Measurements from ENCODE around the gene COPZ1.

The COPZ1 gene

GRCh38 chr12:54337854-54338650 is 13.1 kb downstream of the COPZ1 start:
- no peak overlapping the region for H3K9ac ChIP-seq (ENCODE audit: low read length)
- no peaks in the 10 kb centered on the region for H3K9me3 ChIP-seq (ENCODE audit: control insufficient read depth, insufficient read depth, low read depth, low read length)
- no peaks in the 10 kb centered on the region for H3K27me3 ChIP-seq (ENCODE audit: control insufficient read depth, insufficient read depth, low read length)
- H3K4me1 ChIP-seq (ENCODE audit: control insufficient read depth, insufficient read depth, low read length): peaks cover 14% of the 10 kb centered on the region
- peaks cover 30% of the 10 kb centered on the region for H3K36me3 ChIP-seq (ENCODE audit: control insufficient read depth, insufficient read depth, low read length)
- H3K27ac ChIP-seq (ENCODE audit: low read depth, low read length): no peak overlapping the region
- H3K4me3 ChIP-seq (ENCODE audit: low read depth, low read length): no peak overlapping the region

- peaks cover 14% of the 10 kb centered on the region for H3K4me1 ChIP-seq (ENCODE audit: control insufficient read depth, insufficient read depth, low read length)
- H3K4me3 ChIP-seq (ENCODE audit: low read depth, low read length): no peak overlapping the region
- no peak overlapping the region for H3K9ac ChIP-seq (ENCODE audit: low read length)
- no peaks in the 10 kb centered on the region for H3K27me3 ChIP-seq (ENCODE audit: control insufficient read depth, insufficient read depth, low read length)
- H3K9me3 ChIP-seq (ENCODE audit: control insufficient read depth, insufficient read depth, low read depth, low read length): no peaks in the 10 kb centered on the region
- 0 out of 2 replicates have a peak overlapping the region, but pooled peaks have one; percentile 15 for H3K27ac ChIP-seq (ENCODE audit: low read depth, low read length)
- peaks cover 35% of the 10 kb centered on the region for H3K36me3 ChIP-seq (ENCODE audit: control insufficient read depth, insufficient read depth, low read length)
Measured at GRCh38 chr12:54338698-54339296, 13.9 kb downstream of the COPZ1 start.

- peaks cover 50% of the 10 kb centered on the region for H3K36me3 ChIP-seq (ENCODE audit: control insufficient read depth, insufficient read depth, low read length)
- no peaks in the 10 kb centered on the region for H3K27me3 ChIP-seq (ENCODE audit: control insufficient read depth, insufficient read depth, low read length)
- H3K9ac ChIP-seq (ENCODE audit: low read length): no peak overlapping the region
- no peak overlapping the region for H3K27ac ChIP-seq (ENCODE audit: low read depth, low read length)
- H3K9me3 ChIP-seq (ENCODE audit: control insufficient read depth, insufficient read depth, low read depth, low read length): no peaks in the 10 kb centered on the region
- H3K4me1 ChIP-seq (ENCODE audit: control insufficient read depth, insufficient read depth, low read length): peaks cover 14% of the 10 kb centered on the region
- H3K4me3 ChIP-seq (ENCODE audit: low read depth, low read length): no peak overlapping the region
Measured at GRCh38 chr12:54340846-54341245, 15.9 kb downstream of the COPZ1 start.

- Histone ChIP-seq H3K4me3 (ENCODE audit: low read depth, low read length) (no peak overlapping the region), H3K27me3 (ENCODE audit: control insufficient read depth, insufficient read depth, low read length) (no peaks in the 10 kb centered on the region), H3K27ac (ENCODE audit: low read depth, low read length) (no peak overlapping the region), H3K9me3 (ENCODE audit: control insufficient read depth, insufficient read depth, low read depth, low read length) (no peaks in the 10 kb centered on the region), H3K36me3 (ENCODE audit: control insufficient read depth, insufficient read depth, low read length) (peaks cover 52% of the 10 kb centered on the region), H3K4me1 (ENCODE audit: control insufficient read depth, insufficient read depth, low read length) (peaks cover 14% of the 10 kb centered on the region), H3K9ac (ENCODE audit: low read length) (no peak overlapping the region)
Measured at GRCh38 chr12:54341378-54342300, 16.7 kb downstream of the COPZ1 start.

- peaks cover 42% of the 10 kb centered on the region for H3K4me1 ChIP-seq (ENCODE audit: control insufficient read depth, insufficient read depth, low read length)
- H3K27me3 ChIP-seq (ENCODE audit: control insufficient read depth, insufficient read depth, low read length): no peaks in the 10 kb centered on the region
- H3K9me3 ChIP-seq (ENCODE audit: control insufficient read depth, insufficient read depth, low read depth, low read length): no peaks in the 10 kb centered on the region
- peaks cover 46% of the 10 kb centered on the region for H3K36me3 ChIP-seq (ENCODE audit: control insufficient read depth, insufficient read depth, low read length)
- no peak overlapping the region for H3K27ac ChIP-seq (ENCODE audit: low read depth, low read length)
- H3K4me3 ChIP-seq (ENCODE audit: low read depth, low read length): no peak overlapping the region
- H3K9ac ChIP-seq (ENCODE audit: low read length): no peak overlapping the region
Measured at GRCh38 chr12:54349036-54349435, 24.1 kb downstream of the COPZ1 start.

GRCh38 chr12:54349679-54350078 is 24.7 kb downstream of the COPZ1 start:
- H3K9me3 ChIP-seq (ENCODE audit: control insufficient read depth, insufficient read depth, low read depth, low read length): no peaks in the 10 kb centered on the region
- no peaks in the 10 kb centered on the region for H3K27me3 ChIP-seq (ENCODE audit: control insufficient read depth, insufficient read depth, low read length)
- peaks cover 44% of the 10 kb centered on the region for H3K36me3 ChIP-seq (ENCODE audit: control insufficient read depth, insufficient read depth, low read length)
- no peak overlapping the region for H3K9ac ChIP-seq (ENCODE audit: low read length)
- no peak overlapping the region for H3K4me3 ChIP-seq (ENCODE audit: low read depth, low read length)
- no peak overlapping the region for H3K27ac ChIP-seq (ENCODE audit: low read depth, low read length)
- peaks cover 43% of the 10 kb centered on the region for H3K4me1 ChIP-seq (ENCODE audit: control insufficient read depth, insufficient read depth, low read length)

GRCh38 chr12:54350743-54351142 is 25.8 kb downstream of the COPZ1 start:
- Histone ChIP-seq H3K36me3 (ENCODE audit: control insufficient read depth, insufficient read depth, low read length) (peaks cover 34% of the 10 kb centered on the region), H3K4me1 (ENCODE audit: control insufficient read depth, insufficient read depth, low read length) (peaks cover 54% of the 10 kb centered on the region), H3K9me3 (ENCODE audit: control insufficient read depth, insufficient read depth, low read depth, low read length) (no peaks in the 10 kb centered on the region), H3K27ac (ENCODE audit: low read depth, low read length) (no peak overlapping the region), H3K27me3 (ENCODE audit: control insufficient read depth, insufficient read depth, low read length) (no peaks in the 10 kb centered on the region), H3K9ac (ENCODE audit: low read length) (no peak overlapping the region), H3K4me3 (ENCODE audit: low read depth, low read length) (no peak overlapping the region)

GRCh38 chr12:54351341-54351740 is 26.4 kb downstream of the COPZ1 start:
- peaks cover 60% of the 10 kb centered on the region for H3K4me1 ChIP-seq (ENCODE audit: control insufficient read depth, insufficient read depth, low read length)
- H3K36me3 ChIP-seq (ENCODE audit: control insufficient read depth, insufficient read depth, low read length): peaks cover 31% of the 10 kb centered on the region
- H3K4me3 ChIP-seq (ENCODE audit: low read depth, low read length): peak overlapping the region; percentile 62; the same call in 1 of the 2 replicates
- no peaks in the 10 kb centered on the region for H3K9me3 ChIP-seq (ENCODE audit: control insufficient read depth, insufficient read depth, low read depth, low read length)
- H3K27ac ChIP-seq (ENCODE audit: low read depth, low read length): 0 out of 2 replicates have a peak overlapping the region, but pooled peaks have one; percentile 6
- H3K27me3 ChIP-seq (ENCODE audit: control insufficient read depth, insufficient read depth, low read length): no peaks in the 10 kb centered on the region
- H3K9ac ChIP-seq (ENCODE audit: low read length): peak overlapping the region; percentile 13

GRCh38 chr12:54352022-54352531 is 27.1 kb downstream of the COPZ1 start:
- peak overlapping the region; percentile 37; the same call in 1 of the 2 replicates for H3K27ac ChIP-seq (ENCODE audit: low read depth, low read length)
- peak overlapping the region; percentile 62 for H3K4me3 ChIP-seq (ENCODE audit: low read depth, low read length)
- H3K27me3 ChIP-seq (ENCODE audit: control insufficient read depth, insufficient read depth, low read length): no peaks in the 10 kb centered on the region
- peaks cover 29% of the 10 kb centered on the region for H3K36me3 ChIP-seq (ENCODE audit: control insufficient read depth, insufficient read depth, low read length)
- peaks cover 67% of the 10 kb centered on the region for H3K4me1 ChIP-seq (ENCODE audit: control insufficient read depth, insufficient read depth, low read length)
- H3K9me3 ChIP-seq (ENCODE audit: control insufficient read depth, insufficient read depth, low read depth, low read length): no peaks in the 10 kb centered on the region
- H3K9ac ChIP-seq (ENCODE audit: low read length): peak overlapping the region; percentile 62

- peak overlapping the region; percentile 62 for H3K4me3 ChIP-seq (ENCODE audit: low read depth, low read length)
- peaks cover 76% of the 10 kb centered on the region for H3K4me1 ChIP-seq (ENCODE audit: control insufficient read depth, insufficient read depth, low read length)
- no peaks in the 10 kb centered on the region for H3K27me3 ChIP-seq (ENCODE audit: control insufficient read depth, insufficient read depth, low read length)
- peaks cover 18% of the 10 kb centered on the region for H3K36me3 ChIP-seq (ENCODE audit: control insufficient read depth, insufficient read depth, low read length)
- no peaks in the 10 kb centered on the region for H3K9me3 ChIP-seq (ENCODE audit: control insufficient read depth, insufficient read depth, low read depth, low read length)
- H3K9ac ChIP-seq (ENCODE audit: low read length): peak overlapping the region; percentile 62
- H3K27ac ChIP-seq (ENCODE audit: low read depth, low read length): no peak overlapping the region; the same call in 1 of the 2 replicates
Measured at GRCh38 chr12:54352891-54353874, 28.3 kb downstream of the COPZ1 start.

All from HUES6 (cell line).